Endothelial cell of hepatic sinusoid (primary cell): ENCODE data around the gene PFDN1.
"Not testable (repeated sequence)": the region's sequence is repeated elsewhere in the genome, so short reads cannot be mapped to it uniquely, and the experiment has no call there.

Experiments used
- in situ Hi-C: cut with HindIII; loops from 2 replicates; pipeline ENCODE4 v1.10.0; 2017; ENCODE audit warnings: low sequenced_read_pairs

Gene PFDN1

GRCh38 chr5:140302786-140303639 is at the start of gene PFDN1:
Gene PFDN1, minus strand, starts transcription at chr5:140303101. Its CDS starts 28 bp downstream, at chr5:140303073.
- in situ Hi-C loops: no loop called here

DNA sequence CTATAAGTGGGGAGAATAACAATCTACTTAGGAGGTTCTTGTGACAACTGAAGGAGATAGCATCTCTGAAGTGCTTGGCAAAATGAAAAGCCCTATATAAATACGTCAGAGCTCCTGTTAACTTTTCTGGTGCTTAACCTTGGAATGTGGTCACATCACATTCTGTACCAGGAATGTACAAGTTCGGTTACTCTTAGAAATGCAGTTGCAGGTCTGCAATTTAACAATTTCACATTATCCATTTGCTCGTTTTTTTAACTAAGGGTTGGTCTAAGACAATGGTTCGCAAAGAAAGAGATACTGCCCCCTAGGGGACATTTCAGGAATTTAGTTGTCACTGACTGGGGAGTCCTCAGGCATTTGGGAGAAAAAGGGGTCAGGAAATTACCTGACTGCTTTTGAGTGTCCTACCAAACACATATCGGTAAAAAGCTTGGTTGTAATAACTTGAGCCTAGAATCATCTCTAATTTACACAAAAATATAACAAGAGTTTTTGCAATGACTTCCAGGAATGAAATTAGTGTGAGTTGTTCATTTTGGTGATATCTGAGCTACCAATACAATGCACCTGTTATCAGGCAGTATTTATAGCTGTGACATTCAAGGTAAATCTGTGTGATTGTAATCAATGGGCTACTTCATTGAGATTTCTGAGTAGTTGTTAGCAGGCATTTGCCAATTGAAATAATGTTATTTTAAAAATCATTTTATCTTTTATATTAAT is 48.9 kb upstream of the PFDN1 start:
- in situ Hi-C loops: no loop called here

GRCh38 chr5:140349244-140349643 is 46.3 kb upstream of the PFDN1 start:
- in situ Hi-C loops: loop anchor here (5.0 kb wide), 2 partner anchors 37 to 112 kb away; no protein-coding TSS in a partner anchor

GRCh38 chr5:140348104-140348503 is 45.2 kb upstream of the PFDN1 start:
- in situ Hi-C loops: loop anchor here (5.0 kb wide), 2 partner anchors 36 to 111 kb away; no protein-coding TSS in a partner anchor

DNA sequence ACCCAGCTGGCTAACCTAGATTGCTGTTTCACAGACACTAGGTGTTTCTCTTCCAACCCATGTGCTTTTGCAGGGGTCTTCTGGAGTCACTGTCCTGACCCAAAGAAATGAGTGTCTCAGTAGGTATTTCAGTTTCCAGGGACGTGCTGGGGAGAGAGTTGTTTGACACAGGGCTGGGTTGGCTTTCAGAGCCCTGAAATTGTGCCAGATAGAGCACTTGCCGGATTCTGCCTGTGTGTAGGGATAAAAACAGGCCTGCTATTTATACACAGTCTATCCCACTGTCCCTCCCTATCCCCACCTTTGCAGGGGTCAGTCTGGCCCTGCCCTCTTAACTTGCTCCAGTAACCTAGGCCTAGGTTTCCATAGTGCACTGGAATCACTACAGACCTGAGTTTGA is 44.5 kb upstream of the PFDN1 start:
- in situ Hi-C loops: loop anchor here (5.0 kb wide), 2 partner anchors 35 to 110 kb away; no protein-coding TSS in a partner anchor

- in situ Hi-C loops: loop anchor here (5.0 kb wide), 2 partner anchors 34 to 109 kb away; no protein-coding TSS in a partner anchor
These were observed 43.7 kb upstream of the PFDN1 start, which contains the start of gene HBEGF for GRCh38 chr5:140346348-140347221. Gene HBEGF, minus strand, starts transcription at chr5:140346603. Its CDS starts 275 bp downstream, at chr5:140346328.

DNA sequence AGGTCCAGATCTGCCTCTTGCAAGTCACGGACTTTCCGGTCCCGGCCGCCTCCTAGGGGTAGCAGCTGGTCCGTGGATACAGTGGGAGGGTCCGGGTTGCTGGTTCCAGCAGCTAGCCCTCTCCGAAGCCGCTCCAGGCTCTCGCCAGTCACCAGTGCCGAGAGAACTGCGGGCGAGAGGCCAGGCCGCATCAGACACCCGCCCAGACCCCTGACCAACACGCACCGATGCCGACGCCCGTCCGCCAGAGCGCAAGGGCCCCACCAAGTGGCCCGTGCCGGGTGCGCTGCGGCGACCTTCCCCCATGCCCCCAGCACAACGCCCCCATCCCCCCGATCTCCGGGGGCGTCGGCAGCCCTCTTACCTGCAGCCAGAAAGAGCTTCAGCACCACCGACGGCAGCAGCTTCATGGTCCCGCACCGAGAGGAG is 43.0 kb upstream of the PFDN1 start:
- in situ Hi-C loops: loop anchor here (5.0 kb wide), 2 partner anchors 34 to 109 kb away; no protein-coding TSS in a partner anchor

- in situ Hi-C loops: loop anchor here (5.0 kb wide), 2 partner anchors 33 to 108 kb away; no protein-coding TSS in a partner anchor
These were observed 42.0 kb upstream of the PFDN1 start for GRCh38 chr5:140344683-140345423.

DNA sequence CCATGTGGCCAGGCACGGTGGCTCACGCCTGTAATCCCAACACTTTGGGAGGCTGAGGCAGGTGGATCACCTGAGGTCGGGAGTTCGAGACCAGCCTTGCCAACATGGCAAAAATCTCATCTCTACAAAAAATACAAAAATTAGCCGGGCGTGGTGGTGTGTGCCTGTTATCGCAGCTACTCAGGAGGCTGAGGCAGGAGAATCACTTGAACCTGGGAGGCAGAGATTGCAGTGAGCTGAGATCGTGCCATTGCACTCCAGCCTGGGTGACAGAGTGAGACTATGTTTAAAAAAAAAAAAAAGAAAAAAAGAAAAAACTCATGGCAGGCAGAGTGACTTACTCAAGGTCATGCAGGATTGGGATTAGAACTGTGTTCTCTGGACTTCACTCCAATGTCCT is 40.9 kb upstream of the PFDN1 start:
- in situ Hi-C loops: not testable (repeated sequence)

- in situ Hi-C loops: no loop called here
These were observed 40.0 kb upstream of the PFDN1 start for GRCh38 chr5:140342896-140343295.

GRCh38 chr5:140342287-140342686 is 39.4 kb upstream of the PFDN1 start:
- in situ Hi-C loops: no loop called here

DNA sequence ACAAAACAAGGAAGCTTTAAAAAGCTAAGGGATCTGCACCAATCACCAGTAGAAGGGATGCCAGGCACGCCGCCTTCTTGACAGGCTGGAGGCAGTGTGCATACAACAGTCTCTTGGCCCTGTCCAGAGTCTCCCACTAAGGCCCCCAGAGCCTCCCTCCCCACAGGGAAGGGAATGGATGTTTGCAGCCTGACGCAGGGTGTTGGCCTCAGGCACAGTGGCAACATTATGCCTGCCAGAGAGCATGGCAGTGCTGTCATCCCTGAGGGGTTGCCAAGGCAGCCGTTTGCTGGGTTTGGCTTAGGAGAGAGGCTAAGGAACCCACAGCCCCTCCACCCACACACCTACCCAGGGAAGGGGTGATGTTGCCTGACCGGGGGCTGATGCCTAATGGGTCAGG is 38.7 kb upstream of the PFDN1 start:
- in situ Hi-C loops: no loop called here

- in situ Hi-C loops: no loop called here
These were observed 37.8 kb upstream of the PFDN1 start for GRCh38 chr5:140340605-140341121.

DNA sequence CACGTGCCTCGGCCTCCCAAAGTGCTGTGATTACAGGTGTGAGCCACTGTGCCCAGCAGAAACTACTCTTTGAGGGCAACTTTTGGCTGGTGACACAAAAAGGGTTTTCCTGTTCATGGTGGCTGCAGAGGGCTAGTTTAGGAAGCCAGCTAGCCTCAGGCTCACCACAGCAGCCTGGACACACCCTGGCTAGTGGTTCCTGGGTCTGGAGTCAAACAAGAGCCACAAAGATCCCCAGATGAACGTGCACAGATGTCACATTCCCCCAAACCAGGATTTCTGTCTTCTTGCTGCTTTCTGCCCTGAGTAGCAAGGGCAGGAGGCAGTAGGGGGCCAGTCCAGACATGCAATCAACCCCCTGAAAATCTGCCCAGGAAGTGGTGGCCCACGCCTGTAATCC is 36.7 kb upstream of the PFDN1 start:
- in situ Hi-C loops: no loop called here

DNA sequence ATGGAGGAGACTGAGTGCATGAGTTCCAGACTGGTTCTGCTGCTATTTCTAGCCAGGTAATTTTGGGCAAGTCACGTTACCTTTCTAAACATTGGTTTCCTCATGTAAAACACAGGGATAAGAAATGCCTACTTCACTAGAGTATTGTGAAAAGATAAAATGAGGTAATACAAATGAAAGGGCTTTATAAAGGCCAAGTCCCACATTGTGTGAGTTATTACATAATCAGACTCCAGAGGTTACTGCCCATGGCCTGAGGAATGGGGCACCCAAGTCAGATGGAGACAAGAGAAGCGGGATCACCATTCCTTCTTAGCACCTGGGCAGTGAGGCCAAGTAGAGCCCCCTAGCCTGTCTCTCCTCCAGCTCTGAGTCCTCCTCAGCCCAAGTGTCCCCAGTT is 36.0 kb upstream of the PFDN1 start:
- in situ Hi-C loops: no loop called here

DNA sequence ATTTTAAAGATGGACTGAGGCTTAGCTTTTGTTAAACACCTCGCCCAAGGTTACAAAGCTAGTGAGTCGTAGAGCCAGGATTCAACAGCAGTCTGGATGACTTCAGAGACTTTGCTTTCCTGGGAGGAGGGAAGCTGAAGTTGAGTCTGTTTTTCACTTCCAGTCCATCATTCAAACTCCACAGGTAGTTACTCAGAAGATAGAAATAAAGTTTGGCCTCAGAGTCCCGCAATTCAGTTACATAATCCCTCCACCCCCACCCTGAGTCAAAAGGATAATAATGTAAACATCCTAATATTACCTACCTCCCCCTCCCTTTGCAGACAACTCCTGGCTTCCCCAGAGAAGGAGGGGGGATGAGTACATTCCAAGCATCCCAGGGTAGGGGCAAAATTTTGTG is 35.4 kb upstream of the PFDN1 start:
- in situ Hi-C loops: no loop called here

GRCh38 chr5:140337880-140338279 is 35.0 kb upstream of the PFDN1 start:
- in situ Hi-C loops: no loop called here

DNA sequence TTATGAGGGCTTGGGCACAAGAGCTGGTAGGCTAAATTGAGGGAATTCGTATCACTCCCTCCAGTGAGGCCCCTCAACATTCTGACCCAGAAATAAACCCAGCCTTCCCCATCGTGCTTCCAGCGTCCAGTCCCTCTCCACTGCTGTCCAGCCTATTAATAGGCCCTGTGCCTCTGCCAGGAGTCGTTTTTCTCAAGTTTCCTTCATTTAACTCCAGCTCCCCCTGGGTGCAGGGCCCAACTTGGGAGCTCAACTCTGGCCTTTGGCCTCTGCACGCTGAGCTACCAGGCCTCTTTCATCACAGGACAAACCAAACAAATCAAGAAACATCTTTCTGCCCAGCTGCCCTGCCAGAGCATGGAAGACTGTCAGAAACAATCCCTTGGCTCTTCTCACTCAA is 33.5 kb upstream of the PFDN1 start:
- in situ Hi-C loops: no loop called here

DNA sequence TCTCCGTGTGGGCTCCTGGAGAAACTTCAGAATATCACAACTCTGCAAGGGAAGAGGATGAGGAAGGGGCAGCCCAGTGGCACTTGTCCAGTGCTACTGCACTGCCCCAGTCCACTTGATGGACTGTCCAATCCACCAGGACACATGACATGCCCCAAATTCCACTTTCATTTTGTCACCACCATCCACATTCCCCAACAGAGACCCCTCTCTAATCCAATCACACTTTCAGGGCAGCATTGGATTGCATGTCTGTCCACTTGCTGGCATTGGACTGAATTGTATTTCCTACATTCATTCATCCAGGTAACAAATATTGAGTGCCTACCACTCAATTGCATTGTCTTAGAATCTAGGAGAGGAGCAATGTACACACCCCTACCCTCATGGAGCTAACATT is 28.7 kb upstream of the PFDN1 start:
- in situ Hi-C loops: no loop called here
